HTERT RPE-1 (cell line): ENCODE results near the gene AKAP13.
"Not testable (repeated sequence)": the region's sequence is repeated elsewhere in the genome, so short reads cannot be mapped to it uniquely, and the experiment has no call there.

Experiments
- in situ Hi-C: fragments of 300-500 bp; cut with MboI; formaldehyde crosslinking; loops from 4 replicates; pipeline ENCODE4 v1.14.3; 2020; ENCODE audit warnings: low sequenced_read_pairs

Gene AKAP13

DNA sequence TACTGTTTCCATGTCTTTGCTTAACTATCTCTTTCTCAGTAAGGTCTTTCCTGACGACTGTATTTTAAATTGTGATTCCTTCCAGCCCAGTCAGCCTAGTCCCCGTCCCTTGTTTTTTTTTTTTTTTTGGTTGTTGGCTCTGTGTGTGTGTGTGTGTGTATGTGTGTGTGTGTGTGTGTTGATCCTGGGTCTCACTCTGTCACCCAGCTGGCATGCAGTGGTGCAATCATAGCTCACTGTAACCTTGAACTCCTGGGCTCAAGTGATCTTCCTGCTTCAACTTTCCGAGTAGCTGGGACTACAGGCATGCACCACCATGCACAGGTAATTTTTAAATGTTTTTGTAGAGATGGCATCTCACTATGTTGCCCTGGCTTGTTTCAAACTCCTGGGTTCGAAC, 31.3 kb upstream of the AKAP13 start:
- in situ Hi-C loops = not testable (repeated sequence)

DNA sequence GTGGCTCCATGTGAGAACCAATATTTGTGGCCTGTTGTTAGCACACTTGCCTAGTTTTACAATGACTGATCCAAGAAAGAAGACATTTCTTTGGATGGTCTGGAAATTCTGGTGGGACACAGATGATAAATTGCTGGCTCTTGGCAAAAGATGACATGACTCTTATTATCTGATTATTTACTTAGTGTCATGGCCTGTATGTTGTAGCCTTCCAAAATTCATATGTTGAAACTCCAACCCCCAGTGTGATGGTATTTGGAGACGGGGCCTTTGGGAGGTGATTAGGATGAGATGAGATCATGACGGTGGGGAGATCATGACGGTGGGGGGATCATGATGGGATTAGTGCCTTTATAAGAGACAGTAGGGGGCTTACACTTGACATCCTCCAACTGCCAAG, 30.0 kb upstream of the AKAP13 start:
- in situ Hi-C loops = no loop called here

DNA sequence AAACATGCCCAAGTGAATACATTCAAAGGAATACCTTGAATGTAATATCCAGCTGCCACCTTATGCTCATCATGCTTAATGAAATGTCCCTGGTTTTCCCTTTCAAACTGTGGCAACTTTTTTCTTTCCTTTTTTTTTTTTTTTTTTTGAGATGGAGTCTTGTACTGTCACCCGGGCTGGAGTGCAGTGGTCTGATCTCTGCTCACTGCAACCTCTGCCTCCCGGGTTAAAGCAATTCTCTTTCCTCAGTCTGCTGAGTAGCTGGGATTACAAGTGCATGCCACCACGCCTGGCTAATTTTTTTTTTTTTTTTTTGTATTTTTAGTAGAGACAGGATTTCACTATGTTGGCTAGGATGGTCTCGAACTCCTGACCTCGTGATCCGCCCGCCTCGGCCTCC, 28.9 kb upstream of the AKAP13 start:
- in situ Hi-C loops = not testable (repeated sequence)

DNA sequence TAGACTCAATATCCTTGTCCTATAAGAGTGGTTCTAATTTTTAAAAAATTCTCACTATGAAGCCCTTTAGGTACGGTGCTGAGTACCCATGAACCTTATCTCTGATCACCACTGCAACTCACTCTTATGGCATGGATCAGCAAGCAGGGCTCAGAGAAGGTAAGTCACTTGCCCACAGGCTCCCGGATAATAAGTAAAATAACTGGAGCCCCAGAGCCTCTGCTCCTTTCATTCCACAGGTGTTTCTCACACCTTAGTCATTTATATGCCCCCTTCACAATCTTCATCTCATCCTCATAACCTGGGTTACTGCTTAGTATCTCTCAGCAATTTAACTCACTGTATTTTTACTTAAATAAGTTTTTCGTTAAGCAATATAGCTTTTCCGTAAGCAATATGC, 28.4 kb upstream of the AKAP13 start:
- in situ Hi-C loops = no loop called here

DNA sequence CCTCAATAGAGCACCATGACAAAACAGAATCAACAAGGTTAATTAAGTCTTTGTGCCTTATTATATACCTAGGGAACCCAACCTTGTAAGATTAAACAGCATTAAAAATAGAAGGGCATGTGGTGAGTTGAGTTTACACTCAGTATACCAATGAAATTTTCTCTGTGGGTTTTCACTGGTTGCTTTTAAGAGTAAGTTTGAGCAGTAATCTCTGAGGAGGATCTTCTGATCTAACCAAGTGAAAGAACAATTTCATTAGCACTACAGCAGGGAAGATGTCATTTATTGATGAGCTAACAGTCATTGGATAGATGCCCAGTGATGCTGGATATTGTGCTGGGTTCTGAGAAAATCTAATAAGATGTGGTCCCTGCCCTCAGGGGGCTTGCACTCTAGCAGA, 26.9 kb upstream of the AKAP13 start:
- in situ Hi-C loops = no loop called here

DNA sequence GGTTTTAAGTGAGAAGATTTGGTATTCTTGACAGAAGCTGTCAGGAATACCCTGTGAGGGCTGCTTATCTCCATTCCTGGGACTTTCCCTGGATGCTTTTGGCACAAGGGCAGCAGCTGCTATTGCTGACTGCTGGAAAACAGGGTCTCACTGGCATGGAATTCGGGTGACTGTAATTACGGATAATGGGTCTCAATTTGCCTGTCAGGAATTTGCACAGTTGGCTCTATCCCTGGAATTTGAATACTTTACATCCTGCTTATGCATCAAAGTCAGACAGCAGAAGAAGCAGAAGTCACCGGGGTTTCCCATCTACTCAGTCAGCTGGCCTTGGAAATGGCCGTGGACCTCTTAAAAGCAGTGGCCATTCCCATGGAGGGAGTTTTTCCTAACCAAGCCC, 25.9 kb upstream of the AKAP13 start:
- in situ Hi-C loops = no loop called here

DNA sequence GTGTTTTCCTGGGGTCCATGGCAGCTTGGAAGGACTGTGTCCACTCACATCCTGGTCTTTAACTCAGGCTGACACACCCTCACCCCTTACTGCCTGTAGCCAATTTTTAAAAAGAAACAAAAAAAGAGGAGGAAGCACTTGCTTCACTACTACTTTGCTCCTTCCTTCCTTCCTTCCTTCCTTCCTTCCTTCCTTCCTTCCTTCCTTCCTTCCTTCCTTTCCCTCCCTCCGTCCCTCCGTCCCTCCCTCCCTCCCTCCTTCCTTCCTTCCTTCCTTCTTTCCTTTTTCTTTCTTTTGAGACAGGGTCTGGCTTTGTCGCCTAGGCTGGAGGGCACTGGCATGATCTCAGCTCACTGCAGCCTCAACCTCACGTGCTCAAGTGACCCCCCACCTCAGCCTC, 25.5 kb upstream of the AKAP13 start:
- in situ Hi-C loops = no loop called here

DNA sequence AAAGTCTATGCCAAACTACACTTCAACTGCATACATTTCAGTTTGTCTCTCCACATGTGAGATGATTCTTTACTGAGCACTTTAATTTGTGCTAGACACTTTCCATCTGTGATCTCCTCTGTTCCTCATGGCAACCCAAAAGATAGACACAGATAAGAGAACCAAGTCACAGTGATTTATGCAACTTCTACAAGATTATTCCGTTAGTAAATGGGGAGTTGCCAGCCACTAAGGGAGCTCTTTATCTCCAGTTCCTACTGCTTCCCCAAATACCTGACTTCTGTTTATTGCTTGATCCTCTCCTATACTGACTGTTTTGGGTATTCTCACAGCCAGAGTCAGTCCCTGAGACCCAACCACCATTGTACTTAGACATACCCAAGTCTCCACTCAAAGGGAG, 24.1 kb upstream of the AKAP13 start:
- in situ Hi-C loops = no loop called here

DNA sequence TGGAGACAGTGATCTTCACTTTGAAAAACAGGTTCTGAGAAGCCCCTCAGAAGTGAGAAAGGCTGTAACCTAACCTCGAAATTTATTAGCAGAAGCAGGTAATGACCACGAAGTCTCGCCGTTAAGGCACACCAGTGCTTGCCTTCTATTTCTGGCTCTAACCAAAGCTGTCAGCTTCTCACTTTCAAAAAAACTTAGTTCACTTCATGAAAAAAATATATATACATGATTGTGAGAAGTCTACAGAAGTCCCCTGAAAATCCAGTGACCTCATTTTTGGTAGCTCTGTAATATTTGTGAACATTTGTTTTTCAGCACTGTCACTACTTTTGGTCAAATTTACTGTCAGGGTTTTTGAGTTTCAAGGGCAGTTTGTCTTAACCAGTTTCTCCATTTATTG, 19.1 kb upstream of the AKAP13 start:
- in situ Hi-C loops = no loop called here

DNA sequence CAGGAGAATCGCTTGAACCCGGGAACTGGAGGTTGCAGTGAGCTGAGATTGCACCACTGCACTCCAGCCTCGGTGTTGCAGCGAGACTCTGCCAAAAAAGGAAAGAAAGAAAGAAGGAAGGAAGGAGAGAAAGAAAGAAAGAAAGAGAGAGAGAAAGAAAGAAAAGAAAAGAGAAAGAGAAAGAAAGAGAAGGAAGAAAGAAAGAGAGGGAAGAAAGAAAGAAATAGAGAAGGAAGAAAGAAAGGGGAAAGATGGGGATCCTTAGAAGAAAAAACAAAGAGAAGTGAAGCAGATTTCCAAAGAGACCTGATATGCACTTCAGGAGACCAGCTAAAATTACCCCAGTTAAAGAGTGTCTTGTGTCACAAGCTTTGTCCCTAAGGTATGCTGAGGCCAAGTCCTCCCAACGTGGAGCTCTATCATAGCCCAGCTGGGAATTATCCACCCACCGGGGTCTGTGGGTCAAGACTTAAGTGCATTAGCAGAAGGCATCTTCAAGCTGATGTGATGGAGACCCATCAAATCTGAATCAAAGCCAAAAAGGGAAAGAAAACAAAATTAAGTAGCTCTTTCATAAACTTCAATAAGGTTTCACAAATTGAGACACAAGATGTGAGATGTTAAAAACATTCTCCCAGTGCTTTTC, 17.8 kb upstream of the AKAP13 start:
- in situ Hi-C loops = no loop called here

DNA sequence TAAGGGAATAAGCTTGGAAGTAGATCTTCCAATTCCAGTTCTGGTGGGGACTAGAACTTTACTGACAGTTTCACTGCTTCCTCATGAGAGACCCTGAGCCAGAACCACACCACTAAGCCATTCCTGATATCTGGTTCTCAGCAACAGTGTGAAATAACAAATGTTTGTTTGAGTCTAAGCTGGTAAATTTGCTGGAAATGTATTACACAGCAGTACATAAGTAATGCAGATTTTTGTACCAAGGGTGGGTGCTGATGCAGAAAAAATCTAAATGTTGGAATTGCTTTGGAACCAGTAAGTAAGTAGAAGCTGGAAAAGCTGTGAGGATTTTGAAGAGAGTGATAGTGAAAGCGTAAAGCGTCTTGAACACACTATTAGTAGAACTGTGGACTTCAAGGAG, 14.4 kb upstream of the AKAP13 start:
- in situ Hi-C loops = no loop called here

DNA sequence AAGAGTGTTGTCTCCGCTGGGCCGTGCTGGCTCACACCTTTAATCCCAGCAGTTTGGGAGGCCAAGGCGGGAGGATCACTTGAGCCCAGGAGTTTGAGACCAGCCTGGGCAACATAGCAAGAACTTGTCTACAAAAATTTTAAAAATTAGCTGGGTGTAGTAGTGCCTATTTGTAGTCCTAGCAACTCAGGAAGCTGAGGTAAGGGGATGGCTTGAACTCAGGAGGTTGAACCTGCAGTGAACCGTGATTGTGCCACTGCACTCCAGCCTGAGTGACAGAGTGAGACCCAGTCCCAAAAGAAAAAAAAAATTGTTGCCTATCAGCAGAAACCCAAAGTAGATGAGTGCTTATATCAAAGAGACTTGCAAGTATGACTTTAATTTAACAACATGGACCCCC, 12.7 kb upstream of the AKAP13 start:
- in situ Hi-C loops = no loop called here

DNA sequence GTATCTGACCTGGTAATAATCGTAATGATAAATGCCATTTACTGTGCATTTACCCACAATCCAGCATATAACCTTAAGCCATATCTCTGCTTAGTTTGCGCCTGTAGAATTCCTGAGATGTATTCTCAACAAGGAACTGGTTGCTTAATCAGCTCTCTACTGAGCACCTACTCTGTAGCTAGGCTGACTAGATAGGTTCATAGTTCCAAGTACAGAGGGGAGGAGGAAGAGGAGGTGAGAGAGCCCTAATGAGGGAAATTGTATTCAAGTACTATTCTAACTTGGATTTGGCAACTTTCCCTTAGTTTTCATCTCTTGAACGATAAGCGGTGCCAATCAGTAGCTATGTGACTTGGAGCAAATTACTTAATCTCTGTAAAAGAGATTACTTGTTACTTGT, 5.6 kb upstream of the AKAP13 start:
- in situ Hi-C loops = no loop called here

DNA sequence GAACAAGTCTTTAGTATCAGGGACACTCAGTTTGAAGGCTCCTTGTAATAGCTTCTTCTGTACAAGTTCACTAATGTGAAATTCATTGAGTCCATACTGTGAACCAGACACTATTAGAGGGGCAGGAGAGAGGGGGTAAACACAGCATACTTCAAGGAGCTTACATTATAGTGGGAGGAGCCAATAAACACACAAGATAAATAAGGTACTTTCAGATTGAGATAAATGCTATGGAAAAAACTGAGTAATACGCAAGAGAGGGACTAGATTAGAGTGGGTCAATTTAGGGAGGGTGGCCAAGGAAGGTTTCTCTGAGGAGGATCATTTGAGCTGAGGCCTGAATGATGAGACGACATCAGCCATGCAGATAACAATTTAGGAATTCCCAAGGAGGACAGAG, 3.1 kb upstream of the AKAP13 start:
- in situ Hi-C loops = no loop called here

DNA sequence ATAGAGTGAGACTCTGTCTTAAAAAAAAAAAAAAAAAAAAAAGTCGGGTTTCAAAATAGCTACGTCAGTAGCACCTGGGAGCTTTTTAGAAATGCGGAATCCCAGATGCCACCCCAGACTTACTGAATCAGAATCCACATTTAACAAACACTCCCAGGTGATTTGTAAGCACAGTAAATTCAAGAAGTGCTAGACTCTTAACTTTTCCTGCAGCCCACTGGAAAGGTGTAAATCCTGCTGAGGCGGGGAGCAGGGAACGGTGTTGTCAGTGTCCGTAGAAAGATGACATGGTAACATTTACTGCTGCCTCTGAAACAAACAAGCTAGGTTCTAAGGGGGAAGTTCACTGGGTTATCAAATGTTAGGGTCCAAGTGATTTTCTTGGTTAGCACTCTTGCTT, 2.4 kb upstream of the AKAP13 start:
- in situ Hi-C loops = no loop called here

DNA sequence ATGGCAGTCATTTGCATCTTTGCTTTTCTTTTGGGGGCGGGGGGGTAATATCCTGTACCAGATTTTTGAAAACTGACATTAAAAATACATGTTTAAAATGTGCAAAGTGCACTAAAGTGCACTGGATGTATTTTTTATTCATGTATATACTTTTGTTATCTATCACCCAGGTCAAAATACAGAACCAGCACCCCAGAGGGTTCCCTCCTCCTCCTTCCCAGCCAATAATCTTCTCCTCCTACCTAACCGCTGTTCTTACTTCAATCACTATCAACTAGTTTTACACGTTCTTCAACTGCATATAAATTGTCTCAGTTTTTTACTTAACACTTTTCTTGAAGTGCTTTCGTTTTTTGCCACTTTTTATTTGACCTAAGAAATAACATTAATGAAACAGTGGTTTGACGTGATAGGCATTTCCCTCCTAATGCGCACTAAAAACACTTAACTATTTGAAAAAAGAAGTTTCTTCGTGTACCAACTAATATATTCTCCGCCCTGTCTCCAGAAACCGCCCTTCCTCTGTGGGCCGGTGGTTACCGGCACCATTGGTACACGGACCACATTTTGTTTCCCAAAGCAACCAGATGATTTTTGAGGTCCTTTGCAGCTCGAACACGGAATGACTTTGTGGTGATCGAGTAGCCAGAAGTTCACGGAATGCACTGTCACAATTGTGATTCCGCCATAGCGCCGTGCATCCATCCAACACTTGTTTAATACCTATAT, 836 bp upstream of the AKAP13 start:
- in situ Hi-C loops = no loop called here

DNA sequence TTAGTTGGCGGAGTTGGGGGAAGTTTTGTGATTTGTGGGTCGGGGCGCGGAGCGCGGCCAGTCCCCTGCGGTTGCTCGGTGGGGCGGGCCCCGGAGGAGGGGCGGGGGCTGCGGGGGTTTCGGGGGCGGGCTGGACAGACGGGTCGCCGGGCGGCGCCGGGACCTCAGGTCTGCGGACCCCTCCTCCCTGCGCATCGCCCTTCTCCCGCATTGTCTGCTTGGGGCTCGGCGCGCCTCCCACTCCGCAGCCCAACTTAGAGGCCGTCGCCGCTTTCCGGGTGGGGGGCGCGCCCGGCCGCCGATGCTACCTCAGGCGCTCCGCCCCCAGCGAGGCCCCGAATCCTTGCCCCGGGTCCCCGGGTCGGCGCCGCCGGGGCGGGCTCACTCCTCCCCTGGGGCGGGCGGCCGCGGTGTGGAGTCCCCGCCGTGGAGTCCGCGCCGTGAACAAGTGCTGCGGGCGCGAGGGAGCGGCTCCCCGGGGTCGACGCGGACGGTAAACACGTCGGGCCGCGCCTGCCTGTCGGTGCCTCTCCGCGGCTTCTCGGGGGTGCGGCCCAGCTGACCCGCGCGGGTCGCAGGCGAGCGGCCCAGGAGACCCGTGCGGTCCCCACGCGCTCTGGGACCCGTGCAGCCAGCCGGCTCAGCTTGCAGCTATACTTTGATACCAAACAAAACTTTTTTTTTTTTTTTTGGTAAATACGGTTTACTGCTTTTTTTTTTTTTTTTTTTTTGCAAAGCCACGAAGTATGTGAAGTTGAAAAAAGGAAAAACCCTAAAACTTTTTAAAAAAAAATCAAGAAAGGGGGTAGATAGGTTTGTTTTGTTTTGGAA, 624 bp downstream of the AKAP13 start:
- in situ Hi-C loops = no loop called here

DNA sequence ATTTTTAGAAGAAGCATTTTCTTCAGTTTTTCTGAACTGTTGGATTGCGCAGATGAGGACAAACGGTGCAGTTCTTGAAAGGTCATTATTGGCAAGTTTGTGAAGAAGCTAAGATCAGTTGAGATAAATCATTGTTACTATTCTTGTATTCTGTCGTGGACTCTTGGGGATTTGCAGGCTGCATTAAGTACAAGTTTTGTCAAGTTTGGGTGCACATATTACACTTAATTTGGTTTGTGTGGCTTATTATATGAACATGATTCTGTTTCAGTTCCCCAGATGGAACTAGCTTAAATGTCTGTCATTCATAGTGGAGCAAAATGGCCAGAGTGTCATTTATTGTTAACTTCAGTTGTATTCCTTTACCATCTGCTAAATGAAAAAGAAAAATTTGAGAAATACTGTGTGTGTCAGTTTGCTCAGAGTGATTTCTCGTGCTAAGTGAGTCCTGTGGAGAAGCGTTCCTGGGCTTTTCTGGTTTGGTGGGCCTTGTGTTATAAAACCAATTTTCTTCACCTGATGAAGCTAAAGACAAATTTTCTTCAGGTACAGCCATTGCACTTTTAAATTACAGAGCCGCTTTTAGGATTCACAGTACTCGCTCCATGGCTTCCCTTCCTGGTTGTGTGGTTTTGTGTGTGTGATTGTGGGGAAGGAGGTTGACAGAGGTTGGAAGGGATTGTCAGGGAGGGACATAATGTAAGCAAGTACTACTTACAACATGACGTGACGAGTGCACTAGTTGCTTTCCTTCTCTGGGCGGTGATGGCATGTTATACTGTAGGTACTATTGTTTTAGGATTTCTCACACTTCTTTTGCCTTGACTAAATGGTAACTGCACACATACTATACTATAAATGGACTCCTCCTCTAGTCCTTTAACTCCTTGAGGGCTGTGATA, 1.7 kb downstream of the AKAP13 start:
- in situ Hi-C loops = no loop called here

DNA sequence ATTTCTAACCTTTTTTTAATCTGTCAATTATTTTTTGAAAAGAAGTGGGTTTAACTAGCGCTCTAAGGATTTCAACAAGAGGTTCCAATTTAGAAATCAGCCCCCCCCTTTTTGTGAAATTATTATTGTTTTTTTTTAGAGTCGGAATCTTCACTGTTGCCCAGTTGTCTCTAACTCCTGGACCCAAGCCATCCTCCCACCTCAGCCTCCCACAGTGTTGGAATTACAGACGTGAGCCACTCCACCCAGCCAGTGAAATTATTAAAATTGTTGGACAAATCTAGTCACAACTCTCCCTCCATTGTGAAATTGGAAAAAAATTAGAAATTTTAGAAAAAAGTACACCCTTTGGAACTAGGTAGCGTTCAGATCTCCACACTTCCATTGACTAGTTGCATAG, 2.5 kb downstream of the AKAP13 start:
- in situ Hi-C loops = no loop called here

DNA sequence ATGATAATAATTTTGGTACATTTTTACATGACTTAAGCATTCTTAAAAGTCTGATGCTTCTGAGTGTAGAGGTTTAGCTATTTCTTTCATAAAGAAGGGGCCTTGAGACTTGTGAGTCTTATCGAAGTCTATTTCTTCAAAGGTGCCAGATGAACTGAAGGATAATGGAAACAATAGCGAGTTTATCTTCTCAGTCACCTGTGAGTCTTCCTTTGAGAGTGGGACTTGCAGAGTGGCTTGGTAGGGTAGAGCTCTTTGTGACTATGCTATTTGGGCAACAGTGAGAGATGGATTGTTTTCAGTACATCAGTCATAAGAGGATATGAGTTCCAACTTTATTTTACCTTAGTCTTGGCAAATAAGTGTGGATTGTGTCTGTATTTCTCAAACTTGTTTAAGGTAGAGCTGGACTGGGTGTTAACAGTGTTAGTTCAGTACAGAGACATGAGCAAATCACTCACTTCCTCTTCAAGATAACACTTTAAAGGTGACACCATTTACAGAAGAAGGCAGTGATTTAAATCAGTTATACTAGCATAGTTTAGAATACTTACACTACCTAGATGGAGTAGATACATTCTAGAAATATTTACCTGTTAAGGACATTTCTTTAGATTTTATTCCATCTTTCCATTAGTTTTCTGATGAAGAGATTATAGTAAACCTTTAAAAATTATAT, 3.2 kb downstream of the AKAP13 start:
- in situ Hi-C loops = no loop called here
